K562 (cell line): ENCODE data around the gene PLIN5. TPM values are rescaled to one million over a fixed set of nuclear protein-coding genes. Genes with fewer than 3 reads are reported as not detected.

ENCODE experiments used
- DACH1 ChIP-seq: fragments of 450-650 bp; IDR thresholded peaks from 2 replicates; pipeline ENCODE4 v1.6.1; 2018; ENCODE audit not compliant: partially characterized antibody
- DMBX1 ChIP-seq: fragments of 250-450 bp; sonication (Bioruptor Pico); IDR thresholded peaks from 2 replicates; pipeline ENCODE4 v1.8.0; 2022; ENCODE audit warnings: inconsistent platforms, mild to moderate bottlenecking, moderate library complexity, borderline replicate concordance
- FOXK1 ChIP-seq: sonication (generic); formaldehyde crosslinking; IDR thresholded peaks from 2 replicates; pipeline ENCODE4 v1.8.0; 2022; ENCODE audit warnings: missing genetic modification reagents, mild to moderate bottlenecking, borderline replicate concordance
- FOXM1 ChIP-seq, 2 experiments: fragments of 450-650 bp in 1 of 2; sonication (generic) in 1 of 2; formaldehyde crosslinking in 1 of 2; IDR thresholded peaks; 2 replicates each; pipeline versions ENCODE4 v1.6.1 to v1.9.0; 2017 to 2022; ENCODE audit warnings: low read depth in 2 of 2, mild to moderate bottlenecking in 2 of 2, missing genetic modification reagents in 1 of 2, moderate library complexity in 1 of 2
- PHTF2 ChIP-seq: fragments of 250-450 bp; sonication (Bioruptor Pico); IDR thresholded peaks from 2 replicates; pipeline ENCODE4 v1.5.0; 2021; ENCODE audit warnings: mild to moderate bottlenecking
- POLR2B ChIP-seq: fragments of 450-650 bp; IDR thresholded peaks from 2 replicates; pipeline ENCODE4 v1.6.1; 2018; ENCODE audit warnings: low read depth; ENCODE audit not compliant: partially characterized antibody
- POLR2G ChIP-seq: fragments of 200-400 bp; formaldehyde crosslinking; IDR thresholded peaks from 2 replicates; pipeline ENCODE4 v1.6.1; 2017; ENCODE audit warnings: low read depth, mild to moderate bottlenecking, antibody characterized with exemption, low read length, moderate library complexity
- SMAD4 ChIP-seq: fragments of 250-450 bp; sonication (Bioruptor Pico); conservative IDR thresholded peaks from 2 replicates; pipeline ENCODE4 v1.8.0; 2021; ENCODE audit warnings: inconsistent platforms, mild to moderate bottlenecking, moderate library complexity
- SNRNP70 ChIP-seq: fragments of 200-400 bp; formaldehyde crosslinking; optimal IDR thresholded peaks from 2 replicates; pipeline ENCODE3; 2017; ENCODE audit warnings: low read depth, low read length
- TBL1XR1 ChIP-seq, 2 experiments: IDR thresholded peaks; 2 replicates each; pipeline ENCODE4 v1.6.1; 2012; ENCODE audit warnings: improper control_type of control experiment in 2 of 2, low read length in 2 of 2, mild to moderate bottlenecking in 1 of 2
- TEAD4 ChIP-seq, 2 experiments: sonication (generic) in 1 of 2; formaldehyde crosslinking in 1 of 2; IDR thresholded peaks; 2 replicates each; pipeline versions ENCODE4 v1.6.1 to v1.8.0; 2012 to 2022; ENCODE audit warnings: borderline replicate concordance in 1 of 2, inconsistent platforms in 1 of 2, low read length in 1 of 2, mild to moderate bottlenecking in 1 of 2, missing genetic modification reagents in 1 of 2
- ZFP30 ChIP-seq: fragments of 250-450 bp; sonication (Bioruptor Pico); IDR thresholded peaks from 2 replicates; pipeline ENCODE4 v1.8.0; 2022; ENCODE audit warnings: moderate library complexity, mild to moderate bottlenecking, inconsistent platforms, borderline replicate concordance
- ZNF507 ChIP-seq: conservative IDR thresholded peaks from 2 replicates; pipeline ENCODE4 v1.6.1; 2017; ENCODE audit warnings: missing genetic modification characterization, missing compliant biosample characterization
- ZNF707 ChIP-seq: fragments of 250-450 bp; sonication (Bioruptor Pico); conservative IDR thresholded peaks from 2 replicates; pipeline ENCODE4 v1.8.0; 2022; ENCODE audit warnings: inconsistent platforms, mild to moderate bottlenecking, moderate library complexity
- polyA plus RNA-seq, 8 experiments: library from polyadenylated mRNA; depleted of rRNA in 4 of 8; stranded (reverse) in 5 of 8; unstranded in 3 of 8; fragments of >200 nt; fragmentation: Nextera tagmentation in 2 of 8; fragmentation: Illumina TruSeq in 1 of 8; extraction: Ambion mirVana in 2 of 8; extraction: Trizol in 1 of 8; gene quantifications; 2 replicates each; pipeline versions ENCODE4 v1.2.1 to v1.2.3, GENCODE V29; 2011 to 2014; ENCODE audit warnings: inconsistent platforms in 1 of 8, missing spikeins in 1 of 8
- total RNA-seq, 7 experiments: library from RNA; depleted of rRNA in 6 of 7; stranded (reverse); fragments of >200 nt in 6 of 7; fragmentation: Illumina TruSeq in 2 of 7; extraction: Trizol in 2 of 7; gene quantifications; 2 replicates each; pipeline versions ENCODE4 v1.2.1 to v1.2.3, GENCODE V29; 2011 to 2021; ENCODE audit warnings: low replicate concordance in 1 of 7
- TF ChIP-seq, protein P1 (sequence below): fragments of 200-400 bp; formaldehyde crosslinking; IDR thresholded peaks from 2 replicates; pipeline ENCODE4 v1.6.1; 2017; ENCODE audit warnings: mild to moderate bottlenecking, low read depth, low read length, moderate library complexity
- TF ChIP-seq, protein P2 (sequence below), 2 experiments: IDR thresholded peaks in 1 of 2; conservative IDR thresholded peaks in 1 of 2; 2 replicates each; pipeline ENCODE4 v1.6.1; 2016; ENCODE audit warnings: low read depth in 2 of 2, mild to moderate bottlenecking in 1 of 2, missing compliant biosample characterization in 1 of 2, missing genetic modification characterization in 1 of 2, moderate library complexity in 1 of 2
- TF ChIP-seq, protein P3 (sequence below), 2 experiments: fragments of 450-650 bp in 1 of 2; IDR thresholded peaks; 2 replicates each; pipeline ENCODE4 v1.6.1; 2011 to 2017; ENCODE audit warnings: low read depth in 2 of 2, antibody characterized with exemption in 1 of 2, borderline replicate concordance in 1 of 2, low read length in 1 of 2, mild to moderate bottlenecking in 1 of 2, mixed read lengths in 1 of 2; ENCODE audit not compliant: control insufficient read depth in 1 of 2

Gene PLIN5
- total and polyA plus RNA-seq, 9 of the 15 experiments (the other 6 are each of a cell fraction or from before 2014, with no cell fraction given), result 0.04 to 1.3 (median 0.50) TPM

DNA sequence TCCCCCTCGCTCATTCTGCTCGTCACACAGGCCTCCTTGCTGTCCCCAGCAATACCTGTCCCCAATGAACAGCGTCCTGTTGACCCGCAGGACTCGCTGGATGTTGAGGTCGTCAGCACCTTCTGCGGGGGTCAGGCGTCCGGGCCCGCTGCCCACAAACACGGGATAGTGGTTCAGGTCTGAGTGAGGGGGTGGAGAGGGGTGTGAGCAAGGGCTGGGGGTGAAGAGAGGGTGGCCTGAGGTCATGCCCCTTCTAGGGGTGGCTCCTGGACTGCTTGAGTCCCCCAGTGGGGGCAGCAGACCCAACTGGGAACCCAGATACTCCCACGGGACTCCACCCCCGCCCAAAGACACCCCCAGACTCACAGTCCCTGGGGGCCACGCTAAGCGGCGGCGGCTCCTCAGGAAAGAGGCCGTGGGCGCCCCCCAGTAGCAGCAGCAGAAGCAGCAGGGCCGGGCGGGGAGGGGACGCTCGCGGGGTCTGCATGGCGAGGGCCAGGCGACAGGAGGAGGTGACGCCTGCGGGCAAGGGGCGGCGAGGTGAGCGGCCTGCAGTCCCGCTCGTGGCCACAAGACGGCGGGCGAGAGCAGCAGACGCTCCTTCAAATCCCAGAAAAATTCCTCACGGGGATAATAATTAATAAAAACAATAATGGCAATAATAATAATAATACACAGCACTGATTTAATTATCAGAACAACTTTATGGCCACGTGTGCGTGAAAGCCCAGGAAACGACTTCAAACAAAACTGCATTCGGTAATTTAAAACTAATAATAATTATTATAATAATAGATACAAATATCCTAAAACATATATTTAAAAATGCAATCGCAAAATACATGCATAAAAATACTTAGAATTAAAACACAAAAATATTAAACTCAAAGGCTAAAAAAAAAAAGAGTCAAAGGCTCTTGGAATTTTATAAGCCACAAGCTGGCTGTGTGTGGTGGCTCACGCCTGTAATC lies 23.2 kb upstream of the PLIN5 start (continued):
- TF ChIP-seq, protein P1, sequence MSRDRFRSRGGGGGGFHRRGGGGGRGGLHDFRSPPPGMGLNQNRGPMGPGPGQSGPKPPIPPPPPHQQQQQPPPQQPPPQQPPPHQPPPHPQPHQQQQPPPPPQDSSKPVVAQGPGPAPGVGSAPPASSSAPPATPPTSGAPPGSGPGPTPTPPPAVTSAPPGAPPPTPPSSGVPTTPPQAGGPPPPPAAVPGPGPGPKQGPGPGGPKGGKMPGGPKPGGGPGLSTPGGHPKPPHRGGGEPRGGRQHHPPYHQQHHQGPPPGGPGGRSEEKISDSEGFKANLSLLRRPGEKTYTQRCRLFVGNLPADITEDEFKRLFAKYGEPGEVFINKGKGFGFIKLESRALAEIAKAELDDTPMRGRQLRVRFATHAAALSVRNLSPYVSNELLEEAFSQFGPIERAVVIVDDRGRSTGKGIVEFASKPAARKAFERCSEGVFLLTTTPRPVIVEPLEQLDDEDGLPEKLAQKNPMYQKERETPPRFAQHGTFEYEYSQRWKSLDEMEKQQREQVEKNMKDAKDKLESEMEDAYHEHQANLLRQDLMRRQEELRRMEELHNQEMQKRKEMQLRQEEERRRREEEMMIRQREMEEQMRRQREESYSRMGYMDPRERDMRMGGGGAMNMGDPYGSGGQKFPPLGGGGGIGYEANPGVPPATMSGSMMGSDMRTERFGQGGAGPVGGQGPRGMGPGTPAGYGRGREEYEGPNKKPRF, result no peak
- TF ChIP-seq POLR2G, result no peak
- TF ChIP-seq ZNF507, result no peak
- no peak for TF ChIP-seq SMAD4 (CRISPR knock-in tag)
- no peak for TF ChIP-seq ZNF707
- no peak for TF ChIP-seq TEAD4 (IDR thresholded peaks at IDR 0.05; ENCODE audit: low read length)
- TF ChIP-seq TEAD4 (CRISPR knock-in tag; IDR thresholded peaks at IDR 0.05; ENCODE audit: borderline replicate concordance), result no peak
- TF ChIP-seq SNRNP70, result no peak
- TF ChIP-seq ZFP30 (CRISPR knock-in tag), result no peak
- no peak for TF ChIP-seq POLR2B
- TF ChIP-seq FOXK1 (CRISPR knock-in tag), result no peak
- TF ChIP-seq TBL1XR1 (IDR thresholded peaks at IDR 0.05; ENCODE audit: low read length in 2 of 2), result no peak
- TF ChIP-seq FOXM1 (IDR thresholded peaks at IDR 0.05; ENCODE audit: low read depth), result no peak
- no peak for TF ChIP-seq FOXM1 (CRISPR knock-in tag; IDR thresholded peaks at IDR 0.05; ENCODE audit: low read depth)
- TF ChIP-seq, protein P2, sequence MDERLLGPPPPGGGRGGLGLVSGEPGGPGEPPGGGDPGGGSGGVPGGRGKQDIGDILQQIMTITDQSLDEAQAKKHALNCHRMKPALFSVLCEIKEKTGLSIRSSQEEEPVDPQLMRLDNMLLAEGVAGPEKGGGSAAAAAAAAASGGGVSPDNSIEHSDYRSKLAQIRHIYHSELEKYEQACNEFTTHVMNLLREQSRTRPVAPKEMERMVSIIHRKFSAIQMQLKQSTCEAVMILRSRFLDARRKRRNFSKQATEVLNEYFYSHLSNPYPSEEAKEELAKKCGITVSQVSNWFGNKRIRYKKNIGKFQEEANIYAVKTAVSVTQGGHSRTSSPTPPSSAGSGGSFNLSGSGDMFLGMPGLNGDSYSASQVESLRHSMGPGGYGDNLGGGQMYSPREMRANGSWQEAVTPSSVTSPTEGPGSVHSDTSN (CRISPR knock-in tag; IDR thresholded peaks at IDR 0.05; ENCODE audit: low read depth), result no peak
- TF ChIP-seq, protein P2 (tag; conservative IDR thresholded peaks at IDR 0.05; ENCODE audit: low read depth), result no peak
- TF ChIP-seq PHTF2 (CRISPR knock-in tag), result no peak
- TF ChIP-seq DMBX1, result no peak
- peak; percentile 87 for TF ChIP-seq DACH1
- TF ChIP-seq, protein P3, sequence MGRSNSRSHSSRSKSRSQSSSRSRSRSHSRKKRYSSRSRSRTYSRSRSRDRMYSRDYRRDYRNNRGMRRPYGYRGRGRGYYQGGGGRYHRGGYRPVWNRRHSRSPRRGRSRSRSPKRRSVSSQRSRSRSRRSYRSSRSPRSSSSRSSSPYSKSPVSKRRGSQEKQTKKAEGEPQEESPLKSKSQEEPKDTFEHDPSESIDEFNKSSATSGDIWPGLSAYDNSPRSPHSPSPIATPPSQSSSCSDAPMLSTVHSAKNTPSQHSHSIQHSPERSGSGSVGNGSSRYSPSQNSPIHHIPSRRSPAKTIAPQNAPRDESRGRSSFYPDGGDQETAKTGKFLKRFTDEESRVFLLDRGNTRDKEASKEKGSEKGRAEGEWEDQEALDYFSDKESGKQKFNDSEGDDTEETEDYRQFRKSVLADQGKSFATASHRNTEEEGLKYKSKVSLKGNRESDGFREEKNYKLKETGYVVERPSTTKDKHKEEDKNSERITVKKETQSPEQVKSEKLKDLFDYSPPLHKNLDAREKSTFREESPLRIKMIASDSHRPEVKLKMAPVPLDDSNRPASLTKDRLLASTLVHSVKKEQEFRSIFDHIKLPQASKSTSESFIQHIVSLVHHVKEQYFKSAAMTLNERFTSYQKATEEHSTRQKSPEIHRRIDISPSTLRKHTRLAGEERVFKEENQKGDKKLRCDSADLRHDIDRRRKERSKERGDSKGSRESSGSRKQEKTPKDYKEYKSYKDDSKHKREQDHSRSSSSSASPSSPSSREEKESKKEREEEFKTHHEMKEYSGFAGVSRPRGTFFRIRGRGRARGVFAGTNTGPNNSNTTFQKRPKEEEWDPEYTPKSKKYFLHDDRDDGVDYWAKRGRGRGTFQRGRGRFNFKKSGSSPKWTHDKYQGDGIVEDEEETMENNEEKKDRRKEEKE (IDR thresholded peaks at IDR 0.05; ENCODE audit: borderline replicate concordance in 1 of 2, control insufficient read depth in 1 of 2, low read depth in 2 of 2, low read length in 1 of 2), result no peak
